ENCODE results near the gene GATAD2B. TPM values are rescaled to one million over a fixed set of nuclear protein-coding genes. Genes with fewer than 3 reads are reported as not detected.
"Not testable (repeated sequence)": the region's sequence is repeated elsewhere in the genome, so short reads cannot be mapped to it uniquely, and the experiment has no call there.

GATAD2B gene
- total and polyA plus RNA-seq, 2 of the 4 experiments (the other 2 are of a cell fraction) = 3.8 to 6.2 TPM

DNA sequence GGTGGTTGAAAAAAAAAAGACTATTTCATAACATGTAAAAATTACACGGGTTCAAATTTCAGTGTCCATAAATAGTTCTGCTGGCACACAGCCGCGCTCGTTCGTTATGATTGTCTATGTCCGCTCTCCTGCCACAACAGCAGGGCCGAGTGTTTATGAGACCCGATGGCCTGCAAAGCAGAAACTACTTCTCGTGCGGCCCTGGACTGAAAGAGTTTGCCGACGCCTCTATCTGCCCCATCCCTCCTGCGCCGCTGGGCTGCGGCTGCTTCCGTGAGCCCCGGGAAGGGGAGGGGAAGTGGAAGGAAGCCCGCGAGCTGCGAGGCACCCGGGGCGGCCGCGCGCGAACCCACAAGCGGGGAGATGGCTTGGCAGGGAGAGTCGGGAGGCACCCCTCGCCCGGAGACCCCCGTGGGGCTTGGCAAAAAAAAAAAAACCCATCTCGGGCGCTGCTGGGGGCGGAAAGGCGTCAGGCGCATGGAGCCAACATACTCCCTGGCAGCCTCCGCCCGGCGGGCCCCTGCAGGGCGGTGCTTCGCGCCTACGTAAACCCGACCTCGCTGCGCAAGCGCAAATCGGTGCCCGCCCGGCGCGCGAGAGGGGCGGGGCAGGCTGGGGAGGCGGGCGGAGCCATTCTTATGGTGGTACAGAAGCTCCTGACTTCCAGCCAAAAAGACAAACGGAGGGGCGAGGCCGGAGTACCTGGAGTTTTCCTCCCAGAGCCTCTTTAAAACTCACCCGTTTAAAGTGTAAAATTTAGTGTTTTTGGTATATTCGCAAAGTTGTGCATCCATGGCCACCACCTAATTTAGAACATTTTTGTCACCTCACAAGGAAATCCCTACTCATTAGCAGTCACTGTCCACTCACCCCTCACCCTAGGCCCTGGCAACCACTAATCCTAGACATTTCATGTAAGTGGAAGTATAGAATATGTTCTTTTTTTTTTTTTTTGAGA lies 139.3 kb downstream of the GATAD2B start (continued):
- TF ChIP-seq, protein P1, sequence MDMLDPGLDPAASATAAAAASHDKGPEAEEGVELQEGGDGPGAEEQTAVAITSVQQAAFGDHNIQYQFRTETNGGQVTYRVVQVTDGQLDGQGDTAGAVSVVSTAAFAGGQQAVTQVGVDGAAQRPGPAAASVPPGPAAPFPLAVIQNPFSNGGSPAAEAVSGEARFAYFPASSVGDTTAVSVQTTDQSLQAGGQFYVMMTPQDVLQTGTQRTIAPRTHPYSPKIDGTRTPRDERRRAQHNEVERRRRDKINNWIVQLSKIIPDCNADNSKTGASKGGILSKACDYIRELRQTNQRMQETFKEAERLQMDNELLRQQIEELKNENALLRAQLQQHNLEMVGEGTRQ (IDR thresholded peaks at IDR 0.05; ENCODE audit: low read depth, low read length) = 0 out of 2 replicates have a peak, but pooled peaks have one; percentile 1
- no peak for TF ChIP-seq MAFK (IDR thresholded peaks at IDR 0.05; ENCODE audit: low read depth, low read length)
- no peak for TF ChIP-seq RCOR1 (IDR thresholded peaks at IDR 0.05; ENCODE audit: insufficient replicate concordance, low read length)
- TF ChIP-seq BHLHE40 (IDR thresholded peaks at IDR 0.05; ENCODE audit: low read depth, low read length) = 0 out of 2 replicates have a peak, but pooled peaks have one; percentile 15

DNA sequence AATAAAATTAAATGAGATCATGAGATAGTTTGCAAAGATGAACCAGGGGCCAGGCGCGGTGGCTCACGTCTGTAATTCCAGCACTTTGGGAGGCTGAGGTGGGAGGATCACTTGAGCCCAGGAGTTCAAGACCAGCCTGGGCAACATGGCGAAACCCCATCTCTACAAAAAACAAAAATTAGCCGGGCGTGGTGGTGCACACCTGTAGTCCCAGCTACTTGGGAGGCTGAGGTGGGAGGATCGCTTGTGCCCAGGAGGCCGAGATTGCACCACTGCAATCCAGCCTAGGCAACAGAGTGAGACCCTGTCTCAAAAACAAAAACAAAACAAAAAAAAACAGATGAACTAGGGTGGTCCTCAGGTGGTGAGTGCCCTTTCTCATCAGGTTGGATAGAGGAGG lies 140.1 kb downstream of the GATAD2B start:
- POLR2A ChIA-PET (ENCODE audit: unreplicated experiment); ATAC-seq (ENCODE audit: low read depth); H3K9me1 ChIP-seq (ENCODE audit: insufficient read depth, low read length); H3K4me1 ChIP-seq (ENCODE audit: control insufficient read depth, insufficient read depth, low read length); H3K79me1 ChIP-seq (ENCODE audit: low read depth in 1 of 2, low read length in 2 of 2); in situ Hi-C loops (cut with MboI; ENCODE audit: low sequenced_read_pairs); dilution Hi-C loops (cut with HindIII; ENCODE audit: low sequenced_read_pairs, unreplicated experiment); H3K9me3 ChIP-seq (ENCODE audit: control insufficient read depth, insufficient read depth, low read length); CTCF ChIA-PET; DNase-seq; intact Hi-C loops (cut with micrococcal nuclease); H4K20me1 ChIP-seq (ENCODE audit: insufficient read depth, low read length); BruUV-seq (replicated peaks); H3K27me3 ChIP-seq (ENCODE audit: control insufficient read depth, insufficient read depth, low read length); H3K36me3 ChIP-seq (ENCODE audit: control insufficient read depth, insufficient read depth, low read length): not testable (repeated sequence)
- H3K4ac ChIP-seq (ENCODE audit: low read depth, low read length) = peak overlapping the region; percentile 88
- H2BK120ac ChIP-seq (ENCODE audit: low read depth, low read length) = peak overlapping the region; percentile 48
- H2AK9ac ChIP-seq (replicated peaks; ENCODE audit: low read depth, low read length, poor library complexity) = peak overlapping the region; percentile 91
- peak overlapping the region; percentile 88 for H3K9ac ChIP-seq (ENCODE audit: low read depth, low read length)
- WGBS, 2 experiments (ENCODE audit: extremely low coverage in 2 of 2, insufficient read length in 1 of 2) = 100% methylated on average over 3 of the region's 8 CpGs; no CpG with 5 or more reads in 1 of the 2 experiments
- peak overlapping the region; percentile 90 for H2AK5ac ChIP-seq (ENCODE audit: low read depth, low read length)
- H3K4me3 ChIP-seq (ENCODE audit: insufficient read depth, low read depth, low read length) = peak overlapping the region; percentile 61
- H2AFZ ChIP-seq (replicated peaks; ENCODE audit: low read length, poor library complexity) = peak overlapping the region; percentile 45
- H3K14ac ChIP-seq (replicated peaks; ENCODE audit: low read depth, low read length) = peak overlapping the region; percentile 83
- H3K18ac ChIP-seq (ENCODE audit: low read depth, low read length) = peak overlapping the region; percentile 70
- peak overlapping the region; percentile 94; the same call in 1 of the 2 replicates for H3K56ac ChIP-seq (ENCODE audit: extremely low read depth, insufficient read depth, low read length)
- H3K23ac ChIP-seq (ENCODE audit: low read depth, low read length) = peak overlapping the region; percentile 66
- peak overlapping the region; percentile 95 for H3K27ac ChIP-seq (ENCODE audit: insufficient read depth, low read length)
- peak overlapping the region; percentile 82 for H2BK5ac ChIP-seq (ENCODE audit: low read depth, low read length, poor library complexity, severe bottlenecking)
- H4K5ac ChIP-seq (ENCODE audit: low read depth, low read length) = peak overlapping the region; percentile 90
- peak overlapping the region; percentile 77 for H4K91ac ChIP-seq (ENCODE audit: insufficient read depth, low read depth, low read length)
- peak overlapping the region; percentile 4; the same call in 1 of the 3 replicates for H2BK15ac ChIP-seq (ENCODE audit: low read depth, low read length)
- peak overlapping the region; percentile 88 for H3K4me2 ChIP-seq (ENCODE audit: low read depth, low read length)
- H2BK20ac ChIP-seq (ENCODE audit: low read depth, low read length) = peak overlapping the region; percentile 5; the same call in 1 of the 2 replicates
- peak overlapping the region; percentile 60 to 88 for H4K8ac ChIP-seq (ENCODE audit: low read depth in 2 of 2, low read length in 2 of 2)
